T-helper 2 cell treated with Interferon-gamma antibody and Interleukin-4, amounts not matched to agents 5 μg/mL and 100 μg/mL, for 36 hours (primary cell): ENCODE results near the gene CCND2.

ENCODE experiments used
- DNase-seq: peaks from one replicate; pipeline ENCODE4 v3.0.0; 2021; ENCODE audit warnings: low spot score
- H3K27ac Mint-ChIP-seq: one replicate; pipeline ENCODE4 v1.8.0; 2021; ENCODE audit warnings: mild to moderate bottlenecking, mixed read lengths
- H3K27me3 Mint-ChIP-seq: one replicate; pipeline ENCODE4 v1.8.0; 2021; ENCODE audit warnings: low read depth, mixed read lengths
- H3K36me3 Mint-ChIP-seq: one replicate; pipeline ENCODE4 v1.8.0; 2021; ENCODE audit warnings: low read depth, mixed read lengths
- H3K4me1 Mint-ChIP-seq: one replicate; pipeline ENCODE4 v1.8.0; 2021; ENCODE audit warnings: low read depth, mixed read lengths
- H3K4me3 Mint-ChIP-seq: one replicate; pipeline ENCODE4 v1.8.0; 2022; ENCODE audit warnings: mild to moderate bottlenecking, moderate library complexity, mixed read lengths
- H3K9me3 Mint-ChIP-seq: one replicate; pipeline ENCODE4 v1.8.0; 2021; ENCODE audit warnings: mixed read lengths

Gene CCND2

DNA sequence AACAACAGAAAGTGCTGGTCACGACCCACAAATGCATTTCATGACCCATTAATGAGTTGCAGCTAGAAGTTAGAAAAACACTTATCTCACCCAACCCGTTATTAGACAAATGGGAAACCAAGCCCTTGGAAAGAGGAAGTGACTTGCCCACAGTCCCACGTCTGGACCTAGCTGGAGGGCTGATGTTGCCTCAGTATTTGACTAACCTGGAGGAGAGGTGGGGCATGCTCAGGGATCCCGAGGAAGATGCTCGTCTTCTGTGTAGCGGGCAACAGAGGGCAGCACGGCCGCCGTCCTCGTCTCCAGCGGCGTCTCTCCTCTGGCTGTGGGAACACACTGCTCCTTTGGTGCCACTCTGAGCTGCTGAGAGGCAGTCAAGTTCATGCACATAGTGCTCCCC is 12.7 kb downstream of the CCND2 start:
- no peaks in the 10 kb centered on the region for H3K9me3 Mint-ChIP-seq
- peak overlapping the region; percentile 17 for H3K27ac Mint-ChIP-seq
- no peaks in the 10 kb centered on the region for H3K27me3 Mint-ChIP-seq
- no peak for DNase-seq
- peak overlapping the region; percentile 1 for H3K4me3 Mint-ChIP-seq
- H3K4me1 Mint-ChIP-seq, result peaks cover 66% of the 10 kb centered on the region
- peaks cover 94% of the 10 kb centered on the region for H3K36me3 Mint-ChIP-seq

DNA sequence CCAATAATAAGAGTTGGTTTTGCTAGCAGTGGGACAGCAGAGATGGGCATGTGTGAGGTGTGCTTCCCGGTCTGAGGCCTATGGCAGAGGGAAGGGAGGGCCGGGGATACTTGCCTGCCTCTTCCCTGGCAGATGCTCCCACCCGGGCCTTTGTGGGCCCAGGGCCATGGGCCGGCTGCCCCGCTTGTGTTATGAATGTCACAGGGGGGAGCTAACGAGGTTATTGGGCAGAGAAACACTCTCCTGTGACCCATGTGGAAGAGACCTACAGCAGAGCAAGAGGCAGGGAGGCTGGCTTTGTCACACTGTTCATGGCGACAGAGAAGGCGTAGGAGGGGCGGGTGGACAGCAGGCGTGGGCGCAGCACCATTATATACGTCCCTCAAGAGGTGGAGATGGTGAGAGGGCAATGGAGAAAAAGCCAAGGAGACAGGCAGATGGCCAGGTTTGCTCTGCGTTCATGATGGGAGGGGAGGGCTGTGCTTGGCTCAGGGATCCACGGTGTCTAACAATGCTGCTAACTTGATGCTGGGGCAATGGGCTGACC is 13.3 kb downstream of the CCND2 start:
- H3K27me3 Mint-ChIP-seq, result no peaks in the 10 kb centered on the region
- peaks cover 95% of the 10 kb centered on the region for H3K36me3 Mint-ChIP-seq

GRCh38 chr12:4287325-4288211 is 14.0 kb downstream of the CCND2 start:
- Mint-ChIP-seq H3K9me3 (no peaks in the 10 kb centered on the region), H3K36me3 (peaks cover 93% of the 10 kb centered on the region), H3K27me3 (no peaks in the 10 kb centered on the region), H3K27ac (peak overlapping the region; percentile 72), H3K4me3 (peak overlapping the region; percentile 4), H3K4me1 (peaks cover 68% of the 10 kb centered on the region)
- DNase-seq, result peak; percentile 23

More for the DNA sequence above, 13.3 kb downstream of the CCND2 start:
- H3K4me3 Mint-ChIP-seq, result no peak overlapping the region
- no peak for DNase-seq
- H3K27ac Mint-ChIP-seq, result peak overlapping the region; percentile 72
- no peaks in the 10 kb centered on the region for H3K9me3 Mint-ChIP-seq
- peaks cover 70% of the 10 kb centered on the region for H3K4me1 Mint-ChIP-seq

DNA sequence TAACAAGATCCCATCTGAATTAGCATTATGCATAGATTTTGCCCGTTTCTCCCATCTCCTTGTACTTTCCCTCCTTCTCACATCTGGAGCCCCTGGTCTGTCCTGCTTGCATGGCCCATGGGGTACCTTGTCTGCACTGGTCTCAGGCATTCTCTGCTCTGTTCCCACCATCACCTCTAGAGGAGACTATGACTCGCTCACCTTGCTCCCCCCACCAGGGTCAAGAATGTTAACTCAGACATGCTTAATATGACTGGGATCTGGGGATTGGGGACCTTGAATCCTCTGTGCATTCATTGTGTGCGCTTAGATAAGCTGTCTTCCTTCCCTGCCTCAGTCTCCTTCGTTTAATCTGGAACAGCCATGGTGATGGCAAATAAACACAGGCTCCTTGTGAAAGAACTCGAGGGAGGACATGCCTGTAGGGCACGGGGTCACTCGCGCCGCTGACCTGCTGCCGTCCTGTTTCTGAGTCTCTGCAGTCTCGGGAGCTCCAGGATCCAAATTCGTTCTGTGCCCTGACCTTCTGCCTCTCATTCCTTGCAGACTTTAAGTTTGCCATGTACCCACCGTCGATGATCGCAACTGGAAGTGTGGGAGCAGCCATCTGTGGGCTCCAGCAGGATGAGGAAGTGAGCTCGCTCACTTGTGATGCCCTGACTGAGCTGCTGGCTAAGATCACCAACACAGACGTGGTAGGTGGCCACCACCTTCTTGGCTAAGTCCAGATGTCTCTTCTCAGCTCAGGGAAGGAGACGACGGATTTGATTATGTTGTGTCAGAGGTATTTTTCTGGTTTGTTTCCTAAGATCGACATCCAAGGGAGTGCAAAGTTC is 15.0 kb downstream of the CCND2 start:
- no peak for DNase-seq
- H3K4me1 Mint-ChIP-seq, result peaks cover 69% of the 10 kb centered on the region
- H3K36me3 Mint-ChIP-seq, result peaks cover 94% of the 10 kb centered on the region
- no peaks in the 10 kb centered on the region for H3K9me3 Mint-ChIP-seq
- H3K27me3 Mint-ChIP-seq, result no peaks in the 10 kb centered on the region
- peak overlapping the region; percentile 65 for H3K27ac Mint-ChIP-seq
- peak overlapping the region; percentile 32 for H3K4me3 Mint-ChIP-seq

DNA sequence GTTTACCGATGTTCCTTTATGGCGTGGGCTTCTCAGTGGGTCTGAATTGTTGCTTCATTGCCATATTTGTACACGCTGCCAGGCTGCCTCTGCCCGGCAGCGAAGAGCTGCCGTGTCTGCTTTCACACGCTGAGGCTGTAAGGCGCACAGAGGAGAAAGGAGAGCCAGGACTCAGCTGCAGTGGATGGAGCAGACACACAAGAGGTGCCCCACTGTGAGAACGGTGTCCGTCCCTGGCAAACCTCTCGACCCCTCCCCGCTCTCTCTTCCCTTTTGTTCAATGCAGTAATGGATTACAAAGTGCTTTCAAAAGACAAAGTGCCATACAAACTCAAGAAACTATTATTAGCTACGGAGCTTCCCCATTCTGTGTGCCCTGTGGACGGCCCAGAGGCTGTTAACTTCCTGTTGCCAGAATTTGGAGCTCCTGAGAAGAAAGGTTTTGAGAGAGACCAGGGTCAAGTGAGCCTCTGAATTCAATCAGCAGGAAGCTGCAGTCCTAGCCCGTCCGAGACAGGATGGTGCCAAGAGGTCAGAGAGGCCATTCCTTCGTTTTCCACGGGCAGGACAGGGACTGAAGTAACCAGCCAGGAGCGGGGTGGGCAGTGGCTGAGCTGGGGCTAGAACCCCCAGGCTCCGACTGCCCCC is 15.8 kb downstream of the CCND2 start:
- peak overlapping the region; percentile 65 for H3K27ac Mint-ChIP-seq
- no peaks in the 10 kb centered on the region for H3K9me3 Mint-ChIP-seq
- H3K4me3 Mint-ChIP-seq, result no peak overlapping the region
- peaks cover 68% of the 10 kb centered on the region for H3K4me1 Mint-ChIP-seq
- H3K36me3 Mint-ChIP-seq, result peaks cover 92% of the 10 kb centered on the region
- no peaks in the 10 kb centered on the region for H3K27me3 Mint-ChIP-seq
- DNase-seq, result no peak

DNA sequence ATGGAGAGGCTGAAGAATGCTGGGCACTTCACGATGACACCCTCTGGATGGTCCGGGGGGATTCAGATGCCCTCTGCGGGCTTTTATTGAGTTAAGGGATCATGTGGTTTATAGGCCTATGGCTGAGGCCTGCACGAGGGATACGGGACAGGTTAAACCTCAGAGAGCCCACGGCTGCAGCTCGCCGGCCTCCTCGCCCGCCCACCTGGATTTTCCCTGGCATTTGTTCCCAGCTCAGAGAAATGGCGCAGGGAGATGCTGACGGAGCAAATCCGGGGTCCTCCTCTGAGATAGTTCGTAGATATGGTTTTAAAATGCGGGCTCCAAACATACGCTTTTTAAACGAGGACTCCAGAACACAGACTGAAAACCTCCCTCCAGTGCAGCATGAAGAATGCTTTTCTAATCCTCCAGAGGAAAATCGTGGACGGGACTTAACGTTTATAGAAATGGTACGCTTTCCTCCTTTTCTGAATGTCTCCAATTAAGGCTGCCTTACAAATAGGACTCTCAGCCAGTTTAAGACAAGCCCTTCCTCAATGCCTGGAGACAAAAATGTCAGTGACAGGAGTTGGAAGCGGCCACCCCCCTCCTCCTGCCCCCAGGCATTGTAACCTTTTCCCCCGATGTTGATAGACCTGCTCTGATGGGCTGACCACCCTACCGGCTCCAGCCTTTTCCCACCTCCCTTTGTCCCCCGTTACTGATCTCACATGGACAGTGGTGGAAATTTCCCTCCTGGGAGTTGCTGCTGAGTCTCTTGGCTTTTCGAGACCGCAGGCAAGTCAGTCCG is 16.6 kb downstream of the CCND2 start:
- no peaks in the 10 kb centered on the region for H3K9me3 Mint-ChIP-seq
- peaks cover 92% of the 10 kb centered on the region for H3K36me3 Mint-ChIP-seq
- no peak overlapping the region for H3K4me3 Mint-ChIP-seq
- H3K4me1 Mint-ChIP-seq, result peaks cover 69% of the 10 kb centered on the region
- DNase-seq, result no peak
- H3K27ac Mint-ChIP-seq, result no peak overlapping the region
- no peaks in the 10 kb centered on the region for H3K27me3 Mint-ChIP-seq

- Mint-ChIP-seq H3K27me3 (no peaks in the 10 kb centered on the region), H3K36me3 (peaks cover 88% of the 10 kb centered on the region), H3K4me3 (peak overlapping the region; percentile 36), H3K4me1 (peaks cover 56% of the 10 kb centered on the region), H3K9me3 (no peaks in the 10 kb centered on the region), H3K27ac (peak overlapping the region; percentile 8)
- no peak for DNase-seq
These were observed 18.9 kb downstream of the CCND2 start for GRCh38 chr12:4292341-4293073.

GRCh38 chr12:4293299-4293965 is 19.9 kb downstream of the CCND2 start:
- Mint-ChIP-seq H3K36me3 (peaks cover 88% of the 10 kb centered on the region), H3K4me3 (peak overlapping the region; percentile 33), H3K27me3 (no peaks in the 10 kb centered on the region), H3K9me3 (no peaks in the 10 kb centered on the region), H3K27ac (peak overlapping the region; percentile 76), H3K4me1 (peaks cover 51% of the 10 kb centered on the region)
- DNase-seq, result peak; percentile 41

DNA sequence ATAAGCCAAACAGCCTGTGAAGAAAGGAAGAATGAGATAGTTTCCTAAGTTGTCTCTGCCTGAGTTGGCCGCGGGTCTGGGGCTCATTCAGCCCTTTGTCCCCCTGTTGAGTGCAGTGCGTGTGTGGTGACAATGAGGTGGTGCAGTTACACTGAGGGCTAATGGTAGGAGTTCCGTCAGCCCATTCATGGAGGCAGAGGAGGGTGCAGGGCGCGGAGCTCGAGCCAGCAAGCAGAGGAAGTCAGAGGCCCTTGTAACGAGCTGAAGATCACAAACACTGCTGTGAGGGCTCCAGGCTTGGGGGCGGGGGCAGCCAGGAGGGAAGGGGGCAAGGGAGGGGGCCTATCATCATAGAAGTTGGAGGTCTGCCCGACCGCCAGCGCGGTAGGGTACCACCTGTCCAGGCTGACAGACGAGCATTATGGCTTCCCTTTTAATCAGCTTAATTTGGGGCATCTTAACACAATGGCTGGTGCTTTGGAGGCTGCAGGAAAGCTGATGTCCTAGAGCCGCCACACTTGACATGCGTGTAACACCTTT is 20.5 kb downstream of the CCND2 start:
- peaks cover 45% of the 10 kb centered on the region for H3K4me1 Mint-ChIP-seq
- H3K27me3 Mint-ChIP-seq, result no peaks in the 10 kb centered on the region
- H3K27ac Mint-ChIP-seq, result peak overlapping the region; percentile 76
- no peaks in the 10 kb centered on the region for H3K9me3 Mint-ChIP-seq
- peak overlapping the region; percentile 48 for H3K4me3 Mint-ChIP-seq
- DNase-seq, result no peak
- H3K36me3 Mint-ChIP-seq, result peaks cover 86% of the 10 kb centered on the region

DNA sequence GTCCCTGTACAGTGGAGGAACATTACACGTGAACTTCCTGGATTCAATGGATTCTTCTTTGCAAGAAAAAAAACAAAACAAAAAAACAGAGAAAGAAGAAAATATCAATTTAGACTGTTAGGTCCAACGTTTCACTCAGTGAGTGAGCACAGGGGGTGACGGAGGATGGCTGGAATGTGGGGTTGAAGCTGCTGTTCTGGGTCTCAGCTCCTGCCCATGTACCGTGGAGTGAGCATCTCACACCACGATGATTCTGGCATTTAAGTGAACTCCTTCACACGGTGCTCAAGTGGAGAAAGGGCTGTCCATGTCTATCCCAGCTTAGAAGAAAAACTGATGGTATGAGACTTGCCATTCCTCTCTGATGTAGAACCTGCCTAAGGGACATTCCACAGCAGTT is 23.2 kb downstream of the CCND2 start:
- Mint-ChIP-seq H3K27ac (no peak overlapping the region), H3K27me3 (no peaks in the 10 kb centered on the region), H3K4me1 (peaks cover 33% of the 10 kb centered on the region), H3K36me3 (peaks cover 87% of the 10 kb centered on the region), H3K4me3 (no peak overlapping the region), H3K9me3 (no peaks in the 10 kb centered on the region)
- no peak for DNase-seq

- no peak for DNase-seq
- no peak overlapping the region for H3K27ac Mint-ChIP-seq
- no peak overlapping the region for H3K4me3 Mint-ChIP-seq
- H3K4me1 Mint-ChIP-seq, result peaks cover 26% of the 10 kb centered on the region
- no peaks in the 10 kb centered on the region for H3K9me3 Mint-ChIP-seq
- H3K36me3 Mint-ChIP-seq, result peaks cover 88% of the 10 kb centered on the region
- no peaks in the 10 kb centered on the region for H3K27me3 Mint-ChIP-seq
These were observed 24.1 kb downstream of the CCND2 start for GRCh38 chr12:4297617-4298016.

DNA sequence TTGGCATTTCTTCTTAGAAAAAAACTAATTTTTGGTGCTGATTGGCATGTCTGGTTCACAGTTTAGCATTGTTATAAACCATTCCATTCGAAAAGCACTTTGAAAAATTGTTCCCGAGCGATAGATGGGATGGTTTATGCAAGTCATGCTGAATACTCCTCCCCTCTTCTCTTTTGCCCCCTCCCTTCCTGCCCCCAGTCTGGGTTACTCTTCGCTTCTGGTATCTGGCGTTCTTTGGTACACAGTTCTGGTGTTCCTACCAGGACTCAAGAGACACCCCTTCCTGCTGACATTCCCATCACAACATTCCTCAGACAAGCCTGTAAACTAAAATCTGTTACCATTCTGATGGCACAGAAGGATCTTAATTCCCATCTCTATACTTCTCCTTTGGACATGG is 27.3 kb downstream of the CCND2 start:
- peaks cover 10% of the 10 kb centered on the region for H3K4me1 Mint-ChIP-seq
- no peak overlapping the region for H3K4me3 Mint-ChIP-seq
- DNase-seq, result no peak
- peaks cover 93% of the 10 kb centered on the region for H3K36me3 Mint-ChIP-seq
- no peaks in the 10 kb centered on the region for H3K27me3 Mint-ChIP-seq
- no peaks in the 10 kb centered on the region for H3K9me3 Mint-ChIP-seq
- no peak overlapping the region for H3K27ac Mint-ChIP-seq
